NT2/D1 (cell line): Measurements from ENCODE around the gene BCORL1.

ENCODE experiments used
- DNase-seq: peaks from one replicate; pipeline ENCODE4 v3.0.0-alpha.2; 2011; ENCODE audit warnings: low read depth, low spot score
- H3K27me3 ChIP-seq: 2 replicates; pipeline ENCODE4 v1.6.0; 2011; ENCODE audit warnings: mild to moderate bottlenecking; ENCODE audit not compliant: insufficient read length, insufficient read depth
- H3K36me3 ChIP-seq: 2 replicates; pipeline ENCODE4 v1.6.1; 2011; ENCODE audit warnings: mild to moderate bottlenecking, low read length, mixed read lengths; ENCODE audit not compliant: insufficient read depth, insufficient read length
- H3K4me1 ChIP-seq: 2 replicates; pipeline ENCODE4 v1.5.1; 2011; ENCODE audit not compliant: insufficient read depth, insufficient read length
- H3K4me3 ChIP-seq: 2 replicates; pipeline ENCODE4 v1.5.1; 2011; ENCODE audit warnings: low read depth; ENCODE audit not compliant: insufficient read length
- H3K9ac ChIP-seq: 2 replicates; pipeline ENCODE4 v1.6.0; 2011; ENCODE audit warnings: low read depth; ENCODE audit not compliant: insufficient read length
- H3K9me3 ChIP-seq: 2 replicates; pipeline ENCODE4 v1.5.1; 2011; ENCODE audit warnings: mild to moderate bottlenecking, low read length; ENCODE audit not compliant: insufficient read depth
- SUZ12 ChIP-seq: IDR thresholded peaks from 2 replicates; pipeline ENCODE4 v1.6.1; 2011; ENCODE audit not compliant: insufficient read length, insufficient read depth; ENCODE audit errors: extremely low read depth
- YY1 ChIP-seq: IDR thresholded peaks from 2 replicates; pipeline ENCODE4 v1.6.1; 2011; ENCODE audit not compliant: insufficient read length, insufficient read depth
- ZNF274 ChIP-seq: IDR thresholded peaks from 2 replicates; pipeline ENCODE4 v1.6.1; 2011; ENCODE audit warnings: mild to moderate bottlenecking, low read depth, low read length

BCORL1 gene

DNA sequence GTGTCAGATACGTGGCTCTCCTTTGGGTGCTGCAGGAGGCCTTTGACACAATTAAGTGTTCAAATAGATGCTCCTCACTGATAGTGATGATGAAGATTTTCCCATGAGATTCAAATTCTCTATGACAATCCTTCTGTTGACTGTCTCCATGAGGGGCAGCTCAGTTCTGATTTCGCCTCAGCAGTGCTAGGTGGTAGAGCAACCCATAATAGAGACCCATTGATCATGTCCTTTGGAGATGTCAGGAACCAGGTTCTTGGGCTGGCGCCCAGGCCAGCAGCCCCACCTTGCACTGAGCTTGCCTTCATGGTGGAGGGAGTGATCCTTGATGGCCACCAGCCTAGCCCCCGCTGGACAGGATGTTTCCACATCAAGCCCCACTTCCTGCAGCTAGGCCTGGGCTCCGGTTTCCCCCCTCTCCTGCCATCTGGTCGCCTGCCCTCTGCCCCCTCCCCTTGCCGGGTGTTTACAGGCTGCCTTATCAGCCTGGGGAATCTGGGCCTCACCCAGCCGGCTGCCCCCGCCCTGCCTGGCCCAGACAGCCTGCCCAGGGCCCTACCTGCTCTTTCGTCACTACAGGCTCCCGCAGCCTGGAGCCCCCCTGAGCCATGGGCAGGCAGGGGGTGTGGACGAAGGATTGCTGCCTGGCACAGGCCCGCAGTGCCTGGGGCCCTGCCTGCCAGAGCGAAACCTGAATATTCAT, 115.2 kb downstream of the BCORL1 start:
- DNase-seq = no peak
- TF ChIP-seq SUZ12 = no peak
- no peak for TF ChIP-seq ZNF274
- TF ChIP-seq YY1 = no peak
- Histone ChIP-seq H3K4me3 (no peak overlapping the region), H3K9ac (no peak overlapping the region), H3K4me1 (no peaks in the 10 kb centered on the region), H3K27me3 (no peaks in the 10 kb centered on the region), H3K36me3 (no peaks in the 10 kb centered on the region), H3K9me3 (no peaks in the 10 kb centered on the region)

DNA sequence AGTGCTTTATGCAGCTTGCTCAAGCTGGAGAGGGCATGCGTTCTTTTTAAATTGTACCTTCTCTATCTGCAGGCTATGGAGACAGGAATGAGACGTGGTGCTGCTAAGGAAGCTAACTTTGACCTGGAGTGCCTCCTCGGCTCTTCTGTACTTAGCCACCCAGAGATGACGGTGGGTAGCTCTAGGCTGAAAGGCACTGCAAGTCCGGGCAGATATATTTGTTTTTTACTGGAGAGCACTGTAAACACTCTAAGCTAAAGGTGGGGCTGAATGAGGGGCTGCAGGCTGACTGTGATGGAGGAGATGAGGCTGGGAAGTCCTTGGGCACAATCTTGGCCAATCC, 115.7 kb downstream of the BCORL1 start:
- no peak for DNase-seq
- no peaks in the 10 kb centered on the region for H3K4me1 ChIP-seq
- H3K9ac ChIP-seq = no peak overlapping the region

DNA sequence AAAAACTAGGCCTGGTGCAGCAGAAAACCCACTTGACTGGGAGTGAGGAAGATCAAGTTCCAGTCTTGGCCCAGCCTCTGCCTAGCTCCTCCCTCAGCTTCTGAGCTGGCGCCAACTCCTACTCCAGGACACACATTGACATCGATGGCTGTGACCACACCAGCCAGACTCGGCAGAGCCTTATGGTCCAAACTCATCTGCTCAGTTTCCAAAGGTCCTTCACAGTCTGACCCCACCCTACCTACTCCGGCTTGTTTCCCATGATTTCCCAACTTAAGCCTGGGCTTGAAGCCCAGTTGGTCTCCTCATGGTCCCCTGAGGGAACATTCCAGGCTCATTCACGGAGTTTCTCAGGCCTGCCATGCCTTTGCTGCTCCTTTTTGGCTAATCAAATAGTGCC, 117.7 kb downstream of the BCORL1 start:
- no peak for DNase-seq
- TF ChIP-seq YY1 (no peak), ZNF274 (no peak), SUZ12 (no peak)
- H3K9me3 ChIP-seq = no peaks in the 10 kb centered on the region
- H3K4me1 ChIP-seq = no peaks in the 10 kb centered on the region
- no peak overlapping the region for H3K4me3 ChIP-seq
- no peaks in the 10 kb centered on the region for H3K27me3 ChIP-seq
- H3K9ac ChIP-seq = no peak overlapping the region
- no peaks in the 10 kb centered on the region for H3K36me3 ChIP-seq

More for the DNA sequence above, 115.7 kb downstream of the BCORL1 start:
- Histone ChIP-seq H3K9me3 (no peaks in the 10 kb centered on the region), H3K27me3 (no peaks in the 10 kb centered on the region), H3K4me3 (no peak overlapping the region), H3K36me3 (no peaks in the 10 kb centered on the region)
- TF ChIP-seq SUZ12 (no peak), ZNF274 (no peak), YY1 (no peak)

DNA sequence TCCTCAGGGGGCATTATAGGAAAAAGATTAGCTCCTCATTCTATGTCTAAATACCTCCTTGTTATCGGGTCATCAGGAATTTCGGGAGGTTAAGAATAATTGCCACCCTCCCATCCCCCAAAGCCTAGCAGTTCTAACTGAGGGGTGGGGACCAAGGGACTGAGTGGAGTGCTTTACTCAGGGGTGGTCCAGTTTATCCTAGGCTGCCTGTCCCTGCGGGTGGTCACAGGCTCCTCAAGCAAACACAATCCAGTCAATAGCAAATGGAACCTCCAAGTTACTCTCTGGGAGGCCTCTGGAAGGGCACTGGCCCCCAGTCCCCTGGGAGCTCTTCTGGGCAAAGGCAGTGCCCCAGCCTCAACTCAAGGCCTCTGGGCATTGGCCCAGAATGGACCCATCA, 121.2 kb downstream of the BCORL1 start:
- Histone ChIP-seq H3K4me1 (no peaks in the 10 kb centered on the region), H3K36me3 (no peaks in the 10 kb centered on the region), H3K9ac (no peak overlapping the region), H3K4me3 (no peak overlapping the region), H3K27me3 (no peaks in the 10 kb centered on the region), H3K9me3 (no peaks in the 10 kb centered on the region)
- DNase-seq = no peak
- TF ChIP-seq YY1 (no peak), ZNF274 (no peak), SUZ12 (no peak)

DNA sequence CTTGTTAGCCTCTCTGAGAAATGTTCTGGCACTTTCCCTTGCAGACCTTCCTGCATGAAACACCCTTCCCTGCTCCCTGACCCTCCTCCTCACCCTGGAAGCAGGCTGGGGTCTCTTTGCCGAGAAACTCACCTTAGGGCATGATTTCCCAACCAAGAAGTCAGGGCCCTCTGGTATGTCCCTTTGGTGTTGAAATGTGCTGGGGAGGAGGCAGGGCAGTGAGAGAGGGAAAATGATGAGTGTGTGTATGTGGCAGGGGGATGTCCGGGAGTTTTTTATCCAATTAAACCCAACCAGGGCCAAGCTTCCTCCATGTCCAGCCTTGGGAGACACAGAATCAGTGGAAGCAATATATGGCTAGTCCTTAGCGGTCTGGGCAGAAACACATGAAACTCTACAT, 122.8 kb downstream of the BCORL1 start:
- Histone ChIP-seq H3K9ac (no peak overlapping the region), H3K4me1 (no peaks in the 10 kb centered on the region), H3K4me3 (no peak overlapping the region)

DNA sequence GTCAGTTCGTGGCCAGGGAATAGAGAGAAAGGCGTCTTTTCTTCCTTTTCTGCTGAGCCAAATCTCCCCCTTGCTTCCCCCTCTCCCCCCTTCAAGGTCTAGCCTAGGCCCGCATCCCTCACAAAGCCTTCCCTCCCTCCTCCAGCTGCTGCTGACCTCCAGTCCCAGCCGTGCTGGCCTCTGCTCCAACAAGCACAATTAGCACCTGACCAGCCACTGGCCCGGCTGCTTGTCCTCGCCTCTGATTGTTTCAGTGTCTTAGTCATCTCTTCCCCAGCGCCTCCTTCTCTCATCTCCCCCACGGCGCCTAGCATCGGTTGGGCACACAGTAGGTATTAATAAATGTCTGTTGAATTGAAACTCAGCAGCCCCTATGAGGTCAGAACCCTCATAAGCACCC, 123.6 kb downstream of the BCORL1 start:
- H3K4me1 ChIP-seq = no peaks in the 10 kb centered on the region
- TF ChIP-seq ZNF274 (no peak), SUZ12 (no peak), YY1 (no peak)
- no peaks in the 10 kb centered on the region for H3K27me3 ChIP-seq
- H3K36me3 ChIP-seq = no peaks in the 10 kb centered on the region
- no peak for DNase-seq
- no peaks in the 10 kb centered on the region for H3K9me3 ChIP-seq
- H3K4me3 ChIP-seq = no peak overlapping the region
- no peak overlapping the region for H3K9ac ChIP-seq

More for the DNA sequence above, 122.8 kb downstream of the BCORL1 start:
- no peak for TF ChIP-seq ZNF274
- TF ChIP-seq SUZ12 = no peak
- no peak for TF ChIP-seq YY1
- DNase-seq = no peak
- Histone ChIP-seq H3K27me3 (no peaks in the 10 kb centered on the region), H3K36me3 (no peaks in the 10 kb centered on the region), H3K9me3 (no peaks in the 10 kb centered on the region)
